GM23248 (cell line): ENCODE results near the gene TMEM191C. TPM values are rescaled to one million over a fixed set of nuclear protein-coding genes. Genes with fewer than 3 reads are reported as not detected.
"Not testable (repeated sequence)": the region's sequence is repeated elsewhere in the genome, so short reads cannot be mapped to it uniquely, and the experiment has no call there.

Experiments used
- DNase-seq: peaks from one replicate; pipeline ENCODE4 v3.0.0-alpha.2; 2015
- H2AFZ ChIP-seq: fragments of 200-600 bp; sonication (generic); 2 replicates; pipeline ENCODE4 v1.6.1; 2016; ENCODE audit warnings: antibody characterized with exemption
- H3F3A ChIP-seq: fragments of 200-600 bp; sonication (generic); 2 replicates; pipeline ENCODE4 v1.6.1; 2016; ENCODE audit warnings: mild to moderate bottlenecking, antibody characterized with exemption, mixed run types; ENCODE audit not compliant: insufficient read depth
- H3K27ac ChIP-seq: fragments of 200-600 bp; sonication (generic); 2 replicates; pipeline ENCODE4 v1.5.1; 2016; ENCODE audit warnings: mild to moderate bottlenecking
- H3K27me3 ChIP-seq: fragments of 200-600 bp; sonication (generic); replicated peaks from 2 replicates; pipeline ENCODE4 v1.6.1; 2016; ENCODE audit warnings: mild to moderate bottlenecking; ENCODE audit not compliant: insufficient read depth
- H3K36me3 ChIP-seq: fragments of 200-600 bp; sonication (generic); 2 replicates; pipeline ENCODE4 v1.6.1; 2016; ENCODE audit warnings: low read depth, mild to moderate bottlenecking
- H3K4me1 ChIP-seq: fragments of 200-600 bp; sonication (generic); 2 replicates; pipeline ENCODE4 v1.6.1; 2016; ENCODE audit warnings: mild to moderate bottlenecking; ENCODE audit not compliant: insufficient read depth
- H3K4me2 ChIP-seq: fragments of 200-600 bp; sonication (generic); one replicate; pipeline ENCODE4 v1.6.1; 2016; ENCODE audit warnings: mild to moderate bottlenecking; ENCODE audit not compliant: unreplicated experiment
- H3K4me3 ChIP-seq: fragments of 200-600 bp; sonication (generic); 2 replicates; pipeline ENCODE4 v1.5.1; 2016; ENCODE audit warnings: mild to moderate bottlenecking
- H3K79me2 ChIP-seq: fragments of 200-600 bp; sonication (generic); 2 replicates; pipeline ENCODE4 v1.6.1; 2016; ENCODE audit warnings: mild to moderate bottlenecking; ENCODE audit not compliant: insufficient read depth
- H3K9ac ChIP-seq: fragments of 200-600 bp; sonication (generic); 2 replicates; pipeline ENCODE4 v1.6.1; 2016; ENCODE audit warnings: mild to moderate bottlenecking
- H3K9me2 ChIP-seq: fragments of 200-600 bp; sonication (generic); 2 replicates; pipeline ENCODE4 v1.6.1; 2016; ENCODE audit warnings: mixed run types, mild to moderate bottlenecking, moderate library complexity; ENCODE audit not compliant: insufficient read depth
- H3K9me3 ChIP-seq: fragments of 200-600 bp; sonication (generic); one replicate; pipeline ENCODE4 v1.6.1; 2017; ENCODE audit warnings: low read depth
- H4K20me1 ChIP-seq: fragments of 200-600 bp; sonication (generic); 2 replicates; pipeline ENCODE4 v1.6.0; 2016; ENCODE audit not compliant: insufficient read depth
- WGBS, 2 experiments: methylation state at CpG; one replicate each; pipeline ENCODE4 v1.1.6; 2015 to 2017; ENCODE audit warnings: low lambda C conversion rate in 2 of 2, low coverage in 1 of 2; ENCODE audit errors: missing lambda C conversion rate in 2 of 2; 5-methylcytosine and 5-hydroxymethylcytosine counted together
- in situ Hi-C: fragments of 300-500 bp; cut with MboI; formaldehyde crosslinking; loops from 2 replicates; pipeline ENCODE4 v1.15.0; 2020
- polyA plus RNA-seq: library from polyadenylated mRNA; unstranded; fragments of >200 nt; fragmentation: Nextera tagmentation; extraction: Ambion mirVana; gene quantifications from 2 replicates; pipeline ENCODE4 v1.2.1, GENCODE V29; 2016
- total RNA-seq: library from RNA; depleted of rRNA; stranded (reverse); fragments of >200 nt; shearing (Covaris generic); gene quantifications from 2 replicates; pipeline ENCODE4 v1.2.3, GENCODE V29; 2014

TMEM191C gene
- total and polyA plus RNA-seq, 2 experiments from 2014 or later = 0.32 to 0.54 TPM

DNA sequence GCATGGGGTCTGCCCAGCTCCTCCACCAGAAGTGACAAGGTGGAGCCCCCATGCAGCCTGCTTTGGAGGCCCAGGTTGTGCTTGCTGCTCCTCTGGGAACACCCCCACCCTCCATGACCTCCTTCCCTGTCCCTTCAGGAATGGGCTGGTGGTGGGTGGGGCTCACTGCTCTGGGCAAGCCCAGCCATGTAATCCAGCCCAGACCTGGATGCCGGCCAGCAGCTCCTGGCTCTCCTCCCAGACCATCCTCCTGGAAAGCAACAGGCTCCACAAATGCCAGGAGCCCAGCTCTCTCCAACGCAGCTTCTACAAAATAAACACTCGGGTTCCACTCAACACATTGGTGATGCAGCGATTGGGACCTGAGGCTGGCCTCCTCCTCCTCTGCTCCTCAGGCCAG lies 30.8 kb downstream of the TMEM191C start:
- H2AFZ ChIP-seq, H3K27me3 ChIP-seq, H3K4me3 ChIP-seq, H3K36me3 ChIP-seq, H3K9ac ChIP-seq, H3K79me2 ChIP-seq, H3K4me1 ChIP-seq, H3K27ac ChIP-seq, DNase-seq, H3K9me3 ChIP-seq, H4K20me1 ChIP-seq, H3K4me2 ChIP-seq, H3F3A ChIP-seq, in situ Hi-C loops, H3K9me2 ChIP-seq: not testable (repeated sequence)
- WGBS, 2 experiments = no CpG with 5 or more reads among the region's 4 CpGs

DNA sequence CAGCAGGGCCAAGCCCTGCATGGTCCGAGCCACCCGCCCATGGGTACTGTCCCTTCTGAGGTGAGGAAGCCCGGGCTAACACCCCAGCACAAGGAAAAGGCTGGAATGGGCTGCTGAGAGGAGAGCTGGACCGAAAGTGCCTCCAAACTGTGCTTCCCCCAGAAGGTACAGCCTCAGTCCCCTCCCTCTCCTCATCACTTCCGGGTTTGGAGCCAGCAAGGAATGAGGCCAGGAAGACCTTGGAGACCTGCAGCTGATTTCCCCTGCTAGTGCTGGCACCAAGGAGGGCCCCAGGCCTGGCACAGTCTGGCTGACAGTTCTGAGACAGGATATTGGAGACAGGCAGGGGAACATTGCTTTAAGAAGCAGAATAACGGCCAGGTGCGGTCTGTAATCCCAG lies 31.3 kb downstream of the TMEM191C start:
- DNase-seq = not testable (repeated sequence)

DNA sequence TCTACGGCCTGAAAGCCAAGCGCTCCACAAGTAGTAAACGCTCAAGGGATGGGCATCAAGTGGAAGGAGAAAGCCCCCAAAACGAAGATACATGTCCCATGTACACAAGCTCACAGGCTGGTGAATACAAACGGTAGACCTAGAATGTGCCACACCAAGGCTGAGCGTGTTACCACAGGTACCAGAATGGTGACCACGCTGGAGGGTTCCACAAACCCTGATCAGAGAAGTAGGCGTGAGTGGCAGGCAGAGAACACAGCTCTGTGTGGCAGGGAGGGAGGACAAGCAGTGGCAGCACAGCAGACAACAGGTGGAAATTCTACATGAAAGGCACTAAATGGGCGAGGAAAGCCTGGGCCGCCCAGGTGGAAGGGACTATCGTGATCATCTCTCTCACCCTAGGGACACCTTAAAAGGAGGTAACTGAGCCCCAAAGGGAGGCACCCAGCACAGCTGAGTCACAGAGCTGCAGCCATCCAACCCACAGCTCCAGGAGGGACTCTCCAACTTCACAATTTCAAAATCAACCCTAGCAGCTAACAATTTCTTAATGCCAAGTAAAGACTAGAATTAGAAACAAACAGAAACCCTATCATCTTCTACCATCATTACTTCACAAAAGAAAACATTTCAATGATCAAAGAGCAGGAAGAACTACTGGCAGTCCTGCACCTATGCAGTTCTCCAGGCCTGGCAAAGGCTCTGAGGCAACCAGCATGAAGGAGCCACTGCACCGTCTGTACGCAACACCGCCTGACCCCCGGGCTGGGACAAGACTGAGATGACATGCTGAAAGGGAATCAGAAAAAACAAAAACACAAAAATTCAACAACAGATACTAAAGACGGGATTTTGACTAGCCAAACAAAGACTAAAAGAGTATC lies 32.7 kb downstream of the TMEM191C start:
- H3K36me3 ChIP-seq, in situ Hi-C loops, H3K4me3 ChIP-seq, H4K20me1 ChIP-seq, H3K9me3 ChIP-seq, H3K9me2 ChIP-seq, H3K4me1 ChIP-seq, H3K4me2 ChIP-seq, H3K27ac ChIP-seq, H3F3A ChIP-seq, H3K27me3 ChIP-seq, H3K79me2 ChIP-seq, H3K9ac ChIP-seq, DNase-seq, H2AFZ ChIP-seq: not testable (repeated sequence)
- WGBS, 2 experiments = no CpG with 5 or more reads among the region's 16 CpGs

More for the DNA sequence above, 31.3 kb downstream of the TMEM191C start:
- H3K9ac ChIP-seq, H3F3A ChIP-seq, H3K27me3 ChIP-seq, H3K27ac ChIP-seq, H3K4me2 ChIP-seq, H2AFZ ChIP-seq, H3K79me2 ChIP-seq, H4K20me1 ChIP-seq, in situ Hi-C loops, H3K4me3 ChIP-seq, H3K9me2 ChIP-seq, H3K36me3 ChIP-seq, H3K9me3 ChIP-seq, H3K4me1 ChIP-seq: not testable (repeated sequence)
- WGBS, 2 experiments = no CpG with 5 or more reads among the region's 7 CpGs

- H3K4me2 ChIP-seq, H3K4me3 ChIP-seq, H3K9me3 ChIP-seq, H3K9ac ChIP-seq, H3K27ac ChIP-seq, H3K4me1 ChIP-seq, in situ Hi-C loops, H3K27me3 ChIP-seq, H2AFZ ChIP-seq, DNase-seq, H3K79me2 ChIP-seq, H3K36me3 ChIP-seq, H3K9me2 ChIP-seq, H4K20me1 ChIP-seq, H3F3A ChIP-seq: not testable (repeated sequence)
- WGBS, 2 experiments = no CpG with 5 or more reads among the region's 9 CpGs
Observed at GRCh38 chr22:21510397-21510796, 43.2 kb downstream of the TMEM191C start.

DNA sequence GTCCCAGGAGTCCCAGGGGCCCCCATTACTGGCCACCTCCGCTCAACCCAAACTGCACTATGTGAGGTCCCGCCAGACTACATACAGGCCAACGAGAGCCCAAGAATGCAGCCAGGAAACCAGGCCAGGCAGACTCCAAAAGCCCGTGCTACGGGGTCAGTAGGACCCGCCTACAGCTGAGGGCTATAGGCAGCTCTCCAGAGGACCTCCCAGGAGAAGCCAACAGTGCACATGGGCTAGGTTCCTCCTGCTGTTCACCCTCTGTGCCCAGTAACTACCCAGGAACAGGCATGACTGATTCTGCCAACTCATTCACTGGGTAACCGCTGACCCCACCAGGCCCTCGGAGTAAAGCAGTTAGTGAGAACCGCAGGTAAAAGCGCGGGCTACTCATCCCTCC lies 44.8 kb downstream of the TMEM191C start:
- H3K4me2 ChIP-seq, H3K4me3 ChIP-seq, H3K4me1 ChIP-seq, DNase-seq, H3F3A ChIP-seq, H3K9me3 ChIP-seq, H4K20me1 ChIP-seq, in situ Hi-C loops, H2AFZ ChIP-seq, H3K9me2 ChIP-seq, H3K36me3 ChIP-seq, H3K79me2 ChIP-seq, H3K9ac ChIP-seq, H3K27ac ChIP-seq, H3K27me3 ChIP-seq: not testable (repeated sequence)
- 98 to 100% methylated on average over 5 to 6 of the region's 11 CpGs for WGBS, 2 experiments

GRCh38 chr22:21514117-21514516 lies 46.9 kb downstream of the TMEM191C start:
- H3K79me2 ChIP-seq, H2AFZ ChIP-seq, H3K27ac ChIP-seq, H3K9me3 ChIP-seq, H3K27me3 ChIP-seq, in situ Hi-C loops, DNase-seq, H3K36me3 ChIP-seq, H3K9me2 ChIP-seq, H3K9ac ChIP-seq, H4K20me1 ChIP-seq, H3F3A ChIP-seq, H3K4me2 ChIP-seq, H3K4me3 ChIP-seq, H3K4me1 ChIP-seq: not testable (repeated sequence)
- 100% methylated on average over 1 of the region's 12 CpGs for WGBS, 2 experiments

DNA sequence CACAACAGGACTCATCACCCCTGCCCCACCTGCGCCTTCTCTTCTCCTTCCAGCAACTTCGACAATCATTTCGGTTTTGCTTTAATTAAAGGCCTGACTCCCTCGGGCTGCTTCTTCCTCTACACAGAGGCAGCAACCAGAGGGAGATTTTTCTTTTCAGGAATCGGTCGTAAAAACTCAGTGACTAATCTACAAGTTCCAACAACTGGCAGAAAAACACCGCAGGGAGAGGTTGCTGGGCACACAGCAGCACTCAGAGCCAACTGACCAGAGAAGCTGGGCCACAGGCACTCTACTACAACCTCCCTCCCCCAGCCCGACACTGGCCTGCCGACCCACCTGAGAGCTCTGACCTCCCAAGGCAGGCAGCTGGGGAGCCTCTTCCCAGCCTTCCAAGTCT lies 48.0 kb downstream of the TMEM191C start:
- H3K9me2 ChIP-seq, H3K9ac ChIP-seq, H3F3A ChIP-seq, H3K9me3 ChIP-seq, H3K27ac ChIP-seq, H3K4me2 ChIP-seq, DNase-seq, H3K27me3 ChIP-seq, H3K36me3 ChIP-seq, H4K20me1 ChIP-seq, H3K4me3 ChIP-seq, H3K79me2 ChIP-seq, H2AFZ ChIP-seq, in situ Hi-C loops, H3K4me1 ChIP-seq: not testable (repeated sequence)
- no CpG with 5 or more reads among the region's 9 CpGs for WGBS, 2 experiments

- H3F3A ChIP-seq, H3K79me2 ChIP-seq, H3K4me2 ChIP-seq, in situ Hi-C loops, H3K4me1 ChIP-seq, H3K9me3 ChIP-seq, H3K27ac ChIP-seq, DNase-seq, H3K27me3 ChIP-seq, H3K9me2 ChIP-seq, H4K20me1 ChIP-seq, H3K4me3 ChIP-seq, H3K9ac ChIP-seq, H3K36me3 ChIP-seq, H2AFZ ChIP-seq: not testable (repeated sequence)
- WGBS, 2 experiments = no CpG with 5 or more reads among the region's 22 CpGs
Observed at GRCh38 chr22:21516522-21516921, 49.3 kb downstream of the TMEM191C start.
